IMR-90 (cell line): ENCODE results near the gene RAD51. TPM values are rescaled to one million over a fixed set of nuclear protein-coding genes. Genes with fewer than 3 reads are reported as not detected.

Experiments used
- ATAC-seq: fragments of 200-7000 bp; cut with Tn5 transposase; 2 replicates; pipeline ENCODE4 v1.9.1; 2020; ENCODE audit warnings: low read depth, mild to moderate bottlenecking, moderate library complexity
- BruUV-seq: library from RNA; stranded (reverse); fragments of 400-500 nt; replicated peaks from 2 replicates; lab custom pipeline; 2021; lab: Mats Ljungman, UMichigan
- CTCF ChIA-PET: fragments of 300-600 bp; formaldehyde crosslinking; extraction: SDS; loops from one replicate; lab custom pipeline; 2021; ENCODE audit warnings: antibody characterized with exemption; lab: Yijun Ruan, JAX
- POLR2A ChIA-PET: fragments of 300-600 bp; sonication (Branson Sonifier 250); formaldehyde crosslinking; loops from one replicate; lab custom pipeline; 2022; ENCODE audit warnings: antibody characterized with exemption; ENCODE audit not compliant: unreplicated experiment; lab: Charles Lee
- DNase-seq: peaks from one replicate; pipeline ENCODE4 v3.0.0; 2013
- H2AFZ ChIP-seq: replicated peaks from 2 replicates; pipeline ENCODE3; 2013; ENCODE audit warnings: low read length, mild to moderate bottlenecking; ENCODE audit not compliant: poor library complexity
- H2AK5ac ChIP-seq: 2 replicates; pipeline ENCODE4 v1.6.1; 2013; ENCODE audit warnings: low read depth, low read length, inconsistent platforms
- H2AK9ac ChIP-seq: replicated peaks from 2 replicates; pipeline ENCODE3; 2013; ENCODE audit warnings: mild to moderate bottlenecking, low read depth, low read length, moderate library complexity; ENCODE audit not compliant: poor library complexity
- H2BK120ac ChIP-seq: 2 replicates; pipeline ENCODE4 v1.6.1; 2013; ENCODE audit warnings: low read depth, low read length, inconsistent platforms
- H2BK15ac ChIP-seq: 3 replicates; pipeline ENCODE4 v1.6.1; 2013; ENCODE audit warnings: low read depth, low read length, inconsistent platforms
- H2BK20ac ChIP-seq: 2 replicates; pipeline ENCODE4 v1.6.1; 2013; ENCODE audit warnings: low read depth, mild to moderate bottlenecking, inconsistent platforms, low read length, moderate library complexity
- H2BK5ac ChIP-seq: 2 replicates; pipeline ENCODE4 v1.6.1; 2013; ENCODE audit warnings: mild to moderate bottlenecking, low read depth, low read length, inconsistent platforms; ENCODE audit not compliant: poor library complexity, severe bottlenecking
- H3K14ac ChIP-seq: replicated peaks from 2 replicates; pipeline ENCODE4 v1.6.1; 2013; ENCODE audit warnings: low read depth, low read length, inconsistent platforms
- H3K18ac ChIP-seq: 2 replicates; pipeline ENCODE4 v1.6.1; 2013; ENCODE audit warnings: low read depth, low read length, control low read depth
- H3K23ac ChIP-seq: 2 replicates; pipeline ENCODE4 v1.6.1; 2013; ENCODE audit warnings: low read depth, low read length, inconsistent platforms
- H3K27ac ChIP-seq: 2 replicates; pipeline ENCODE4 v1.5.1; 2013; ENCODE audit warnings: mild to moderate bottlenecking, control low read depth, low read length; ENCODE audit not compliant: insufficient read depth
- H3K27me3 ChIP-seq: 2 replicates; pipeline ENCODE4 v1.6.1; 2013; ENCODE audit warnings: low read length; ENCODE audit not compliant: control insufficient read depth, insufficient read depth
- H3K36me3 ChIP-seq: 2 replicates; pipeline ENCODE4 v1.6.1; 2013; ENCODE audit warnings: low read length, mixed read lengths; ENCODE audit not compliant: control insufficient read depth, insufficient read depth
- H3K4ac ChIP-seq: 2 replicates; pipeline ENCODE4 v1.6.1; 2013; ENCODE audit warnings: low read depth, low read length, inconsistent platforms
- H3K4me1 ChIP-seq: 2 replicates; pipeline ENCODE4 v1.6.1; 2013; ENCODE audit warnings: low read length, mixed read lengths; ENCODE audit not compliant: control insufficient read depth, insufficient read depth
- H3K4me2 ChIP-seq: 2 replicates; pipeline ENCODE4 v1.6.1; 2013; ENCODE audit warnings: low read depth, mild to moderate bottlenecking, control low read depth, low read length, moderate library complexity
- H3K4me3 ChIP-seq: 2 replicates; pipeline ENCODE4 v1.5.1; 2013; ENCODE audit warnings: low read depth, mild to moderate bottlenecking, control low read depth, low read length, moderate library complexity; ENCODE audit not compliant: insufficient read depth
- H3K56ac ChIP-seq: 2 replicates; pipeline ENCODE4 v1.6.1; 2013; ENCODE audit warnings: low read length, inconsistent platforms; ENCODE audit not compliant: insufficient read depth; ENCODE audit errors: extremely low read depth
- H3K79me1 ChIP-seq, 2 experiments: 2 replicates each; pipeline ENCODE4 v1.6.1; 2013; ENCODE audit warnings: low read length in 2 of 2, inconsistent platforms in 1 of 2, low read depth in 1 of 2
- H3K9ac ChIP-seq: 2 replicates; pipeline ENCODE4 v1.6.1; 2013; ENCODE audit warnings: low read depth, low read length, control low read depth
- H3K9me1 ChIP-seq: 2 replicates; pipeline ENCODE4 v1.6.1; 2013; ENCODE audit warnings: low read length, inconsistent platforms; ENCODE audit not compliant: insufficient read depth
- H3K9me3 ChIP-seq: 2 replicates; pipeline ENCODE4 v1.6.1; 2013; ENCODE audit warnings: low read length; ENCODE audit not compliant: control insufficient read depth, insufficient read depth
- H4K20me1 ChIP-seq: 2 replicates; pipeline ENCODE4 v1.6.1; 2013; ENCODE audit warnings: low read length, inconsistent platforms; ENCODE audit not compliant: insufficient read depth
- H4K5ac ChIP-seq: 2 replicates; pipeline ENCODE4 v1.6.1; 2013; ENCODE audit warnings: mild to moderate bottlenecking, low read depth, low read length, control low read depth
- H4K8ac ChIP-seq, 2 experiments: 2 replicates each; pipeline ENCODE4 v1.6.1; 2013; ENCODE audit warnings: low read depth in 2 of 2, low read length in 2 of 2, control low read depth in 1 of 2, inconsistent platforms in 1 of 2
- H4K91ac ChIP-seq: 2 replicates; pipeline ENCODE4 v1.6.1; 2013; ENCODE audit warnings: low read depth, low read length, inconsistent platforms; ENCODE audit not compliant: insufficient read depth
- BHLHE40 ChIP-seq: fragments of 150-350 bp; IDR thresholded peaks from 2 replicates; pipeline ENCODE4 v1.6.1; 2016; ENCODE audit warnings: mild to moderate bottlenecking, low read depth, low read length
- CEBPB ChIP-seq: IDR thresholded peaks from 2 replicates; pipeline ENCODE4 v1.6.1; 2012; ENCODE audit warnings: low read depth, low read length, improper control_type of control experiment
- CHD1 ChIP-seq: IDR thresholded peaks from 2 replicates; pipeline ENCODE4 v1.6.1; 2012; ENCODE audit warnings: low read depth, low read length, improper control_type of control experiment
- CTCF ChIP-seq: conservative IDR thresholded peaks from 2 replicates; pipeline ENCODE4 v1.5.1; 2012; ENCODE audit warnings: mild to moderate bottlenecking, low read depth, low read length, improper control_type of control experiment
- FOS ChIP-seq: fragments of 150-350 bp; IDR thresholded peaks from 2 replicates; pipeline ENCODE4 v1.6.1; 2016; ENCODE audit warnings: low read depth, low read length
- MAFK ChIP-seq: IDR thresholded peaks from 2 replicates; pipeline ENCODE4 v1.6.1; 2012; ENCODE audit warnings: low read depth, low read length, improper control_type of control experiment
- MAZ ChIP-seq: IDR thresholded peaks from 2 replicates; pipeline ENCODE4 v1.6.1; 2012; ENCODE audit warnings: low read depth, mild to moderate bottlenecking, low read length, improper control_type of control experiment, moderate library complexity, borderline replicate concordance
- POLR2A ChIP-seq: IDR thresholded peaks from 2 replicates; pipeline ENCODE4 v1.6.1; 2012; ENCODE audit warnings: mild to moderate bottlenecking, low read depth, low read length
- RAD21 ChIP-seq: IDR thresholded peaks from 2 replicates; pipeline ENCODE4 v1.6.1; 2012; ENCODE audit warnings: low read length, improper control_type of control experiment
- RCOR1 ChIP-seq: IDR thresholded peaks from 2 replicates; pipeline ENCODE4 v1.6.1; 2012; ENCODE audit warnings: mild to moderate bottlenecking, low read length, improper control_type of control experiment; ENCODE audit not compliant: insufficient replicate concordance
- RFX5 ChIP-seq: IDR thresholded peaks from 2 replicates; pipeline ENCODE4 v1.8.0; 2012; ENCODE audit warnings: low read depth, mild to moderate bottlenecking, low read length, moderate library complexity
- SMC3 ChIP-seq: fragments of 150-350 bp; IDR thresholded peaks from 2 replicates; pipeline ENCODE4 v1.6.1; 2016; ENCODE audit warnings: low read depth, mild to moderate bottlenecking, antibody characterized with exemption, low read length, moderate library complexity
- WGBS, 2 experiments: methylation state at CpG; one replicate each; pipeline versions ENCODE4 v1.1.5 to v1.1.7; 2013; ENCODE audit warnings: missing lambda C conversion rate in 2 of 2; ENCODE audit not compliant: insufficient read length in 1 of 2; ENCODE audit errors: extremely low coverage in 2 of 2; 5-methylcytosine and 5-hydroxymethylcytosine counted together
- dilution Hi-C: fragments of 300-500 bp; cut with HindIII; formaldehyde crosslinking; loops from one replicate; pipeline ENCODE4 v1.14.3; 2018; ENCODE audit warnings: low sequenced_read_pairs; ENCODE audit not compliant: unreplicated experiment
- in situ Hi-C: fragments of 300-500 bp; cut with MboI; formaldehyde crosslinking; loops from 3 replicates; pipeline ENCODE4 v1.14.3; 2019; ENCODE audit warnings: low sequenced_read_pairs, inconsistent platforms, mixed read lengths
- intact Hi-C: fragments of 100-400 bp; cut with micrococcal nuclease; formaldehyde crosslinking; loops from 2 replicates; pipeline ENCODE4 v1.10.0; 2022
- polyA plus RNA-seq, 3 experiments: library from polyadenylated mRNA; depleted of rRNA; stranded (reverse); fragments of >200 nt; gene quantifications; 2 replicates each; pipeline ENCODE4 v1.2.3, GENCODE V29; 2012; ENCODE audit warnings: low replicate concordance in 1 of 3
- total RNA-seq: library from RNA; depleted of rRNA; stranded (reverse); fragments of >200 nt; gene quantifications from 2 replicates; pipeline ENCODE4 v1.2.3, GENCODE V29; 2012

Gene RAD51
- total and polyA plus RNA-seq, 2 of the 4 experiments (the other 2 are of a cell fraction): 6.8 to 8.4 TPM

GRCh38 chr15:40743921-40744814 is 49.2 kb downstream of the RAD51 start (continued):
- TF ChIP-seq SMC3 (no peak), RCOR1 (no peak), CHD1 (no peak)

GRCh38 chr15:40744815-40745152 is 49.8 kb downstream of the RAD51 start:
- Histone ChIP-seq H3K4me2 (no peak overlapping the region), H4K91ac (no peak overlapping the region), H3K4ac (no peak overlapping the region), H3K4me1 (peaks cover 2% of the 10 kb centered on the region; the same call in 1 of the 2 replicates), H3K56ac (no peak overlapping the region), H3K9ac (no peak overlapping the region), H2BK120ac (no peak overlapping the region), H2AK9ac (no peak overlapping the region), H2AK5ac (no peak overlapping the region), H2BK20ac (no peak overlapping the region), H4K8ac (no peak overlapping the region), H3K36me3 (peaks cover 26% of the 10 kb centered on the region), H3K23ac (no peak overlapping the region), H3K4me3 (no peak overlapping the region), H4K20me1 (peaks cover 5% of the 10 kb centered on the region; the same call in 1 of the 2 replicates), H3K9me3 (no peaks in the 10 kb centered on the region), H4K5ac (no peak overlapping the region), H3K27ac (no peak overlapping the region), H3K79me1 (peaks cover 4 to 23% of the 10 kb centered on the region in 2 experiments; a peak in 2 of 4 replicates), H2BK15ac (no peak overlapping the region), H2BK5ac (no peak overlapping the region), H3K18ac (no peak overlapping the region), H3K27me3 (no peaks in the 10 kb centered on the region), H3K14ac (no peak overlapping the region), H3K9me1 (no peaks in the 10 kb centered on the region), H2AFZ (no peak overlapping the region)
- TF ChIP-seq CEBPB (no peak), POLR2A (no peak), FOS (no peak), RAD21 (no peak), BHLHE40 (no peak), RCOR1 (no peak), MAFK (no peak), CTCF (no peak), MAZ (no peak), RFX5 (no peak), CHD1 (no peak)
- ChIA-PET POLR2A (no interaction called here), CTCF (interaction anchor here (0.6 to 1.5 kb wide), 6 partner anchors 18 to 155 kb away, joined by 3 to 9 read pairs (median 3); partner anchors contain the start of gene VPS18)
- intact Hi-C loops (no loop called here), dilution Hi-C loops (no loop called here), in situ Hi-C loops (no loop called here)
- 49% methylated on average over 5 of the region's 5 CpGs; no CpG with 5 or more reads in 1 of the 2 experiments for WGBS, 2 experiments
- no peak for DNase-seq
- no TSS peak for BruUV-seq
- no peak for ATAC-seq
